HepG2 (cell line): ENCODE data around the gene TNFAIP3.

Experiments used
- BRD4 ChIP-seq: sonication (generic); formaldehyde crosslinking; IDR thresholded peaks from 2 replicates; pipeline ENCODE4 v1.4.0; 2020; ENCODE audit warnings: missing genetic modification reagents
- CEBPB ChIP-seq: IDR thresholded peaks from 2 replicates; pipeline ENCODE4 v1.6.1; 2011; ENCODE audit warnings: low read depth, low read length, improper control_type of control experiment, borderline replicate concordance
- CTCF ChIP-seq: sonication (generic); formaldehyde crosslinking; IDR thresholded peaks from 2 replicates; pipeline ENCODE4 v1.5.0; 2020; ENCODE audit warnings: mild to moderate bottlenecking, missing genetic modification reagents, moderate library complexity
- ESRRA ChIP-seq: sonication (generic); formaldehyde crosslinking; IDR thresholded peaks from 2 replicates; pipeline ENCODE4 v1.5.1; 2020; ENCODE audit warnings: mild to moderate bottlenecking, low read depth, missing genetic modification reagents
- KAT7 ChIP-seq: IDR thresholded peaks from 2 replicates; pipeline ENCODE4 v1.6.1; 2018; ENCODE audit warnings: borderline replicate concordance, missing compliant biosample characterization
- POLR2A ChIP-seq, 2 experiments: IDR thresholded peaks; 2 replicates each; pipeline ENCODE4 v1.6.1; 2011; ENCODE audit warnings: low read depth in 2 of 2, low read length in 2 of 2, mild to moderate bottlenecking in 1 of 2, moderate library complexity in 1 of 2; ENCODE audit not compliant: insufficient read depth in 1 of 2
- POLR2AphosphoS5 ChIP-seq: IDR thresholded peaks from 2 replicates; pipeline ENCODE4 v1.6.1; 2012; ENCODE audit warnings: low read depth, low read length
- SALL2 ChIP-seq: sonication (generic); formaldehyde crosslinking; IDR thresholded peaks from 2 replicates; pipeline ENCODE4 v1.8.1; 2023; ENCODE audit warnings: mild to moderate bottlenecking, missing genetic modification reagents, inconsistent platforms
- SRF ChIP-seq: IDR thresholded peaks from 2 replicates; pipeline ENCODE4 v1.6.1; 2011; ENCODE audit warnings: mild to moderate bottlenecking, low read depth, low read length, moderate library complexity
- TCF7L2 ChIP-seq: IDR thresholded peaks from 2 replicates; pipeline ENCODE4 v1.6.1; 2011; ENCODE audit warnings: mild to moderate bottlenecking, low read depth, low read length, moderate library complexity

DNA sequence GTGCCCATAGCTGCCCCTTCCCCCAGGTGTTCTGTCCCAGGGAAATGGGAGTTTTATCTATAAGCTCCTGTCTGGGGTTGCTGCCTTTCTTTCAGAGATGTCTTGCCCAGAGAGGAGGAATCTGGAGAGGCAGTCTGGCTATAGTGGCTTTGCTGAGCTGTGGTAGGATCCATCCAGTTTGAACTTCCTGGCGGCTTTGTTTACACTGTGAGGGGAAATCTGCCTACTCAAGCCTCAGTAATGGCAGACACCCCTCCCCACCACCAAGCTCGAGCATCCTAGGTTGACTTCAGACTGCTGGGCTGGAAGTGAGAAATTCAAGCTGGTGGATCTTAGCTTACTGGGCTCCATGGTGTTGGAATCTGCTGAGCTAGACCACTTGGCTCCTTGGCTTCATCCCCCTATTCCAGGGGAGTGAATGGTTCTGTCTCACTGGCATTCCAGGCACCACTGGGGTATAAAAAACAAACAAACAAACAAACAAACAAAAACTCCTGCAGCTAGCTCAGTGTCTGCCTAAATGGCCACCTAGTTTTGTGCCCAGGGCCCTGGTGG is 24.0 kb downstream of the TNFAIP3 start:
- TF ChIP-seq TCF7L2 (no peak), KAT7 (no peak), CEBPB (no peak), POLR2AphosphoS5 (no peak), CTCF (CRISPR knock-in tag) (no peak), SRF (no peak), BRD4 (no peak), POLR2A (IDR thresholded peaks at IDR 0.05; ENCODE audit: insufficient read depth in 1 of 2, low read depth in 2 of 2, low read length in 2 of 2) (no peak), ESRRA (no peak), SALL2 (CRISPR knock-in tag) (no peak)
